Measurements from ENCODE around the gene SLC26A8.

DNA sequence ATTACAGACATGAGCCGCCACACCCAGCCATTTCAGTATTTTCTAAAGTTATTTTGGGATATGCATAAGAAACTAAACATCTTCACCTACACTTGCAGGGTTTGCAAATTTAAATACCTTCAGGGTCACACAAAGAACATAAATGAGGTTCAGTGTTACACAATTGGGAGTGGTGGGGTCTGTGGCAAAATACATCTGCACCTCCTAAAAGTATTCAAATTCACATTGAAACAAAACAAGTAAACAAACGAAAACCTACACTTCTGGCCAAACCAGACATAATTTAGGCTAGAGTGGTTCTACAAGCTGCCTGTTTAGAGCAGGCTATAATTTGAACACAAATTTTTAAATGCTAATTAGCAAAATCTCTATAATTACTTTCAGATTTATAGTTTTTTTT lies 37.8 kb upstream of the SLC26A8 start:
- TF ChIP-seq, protein P1, sequence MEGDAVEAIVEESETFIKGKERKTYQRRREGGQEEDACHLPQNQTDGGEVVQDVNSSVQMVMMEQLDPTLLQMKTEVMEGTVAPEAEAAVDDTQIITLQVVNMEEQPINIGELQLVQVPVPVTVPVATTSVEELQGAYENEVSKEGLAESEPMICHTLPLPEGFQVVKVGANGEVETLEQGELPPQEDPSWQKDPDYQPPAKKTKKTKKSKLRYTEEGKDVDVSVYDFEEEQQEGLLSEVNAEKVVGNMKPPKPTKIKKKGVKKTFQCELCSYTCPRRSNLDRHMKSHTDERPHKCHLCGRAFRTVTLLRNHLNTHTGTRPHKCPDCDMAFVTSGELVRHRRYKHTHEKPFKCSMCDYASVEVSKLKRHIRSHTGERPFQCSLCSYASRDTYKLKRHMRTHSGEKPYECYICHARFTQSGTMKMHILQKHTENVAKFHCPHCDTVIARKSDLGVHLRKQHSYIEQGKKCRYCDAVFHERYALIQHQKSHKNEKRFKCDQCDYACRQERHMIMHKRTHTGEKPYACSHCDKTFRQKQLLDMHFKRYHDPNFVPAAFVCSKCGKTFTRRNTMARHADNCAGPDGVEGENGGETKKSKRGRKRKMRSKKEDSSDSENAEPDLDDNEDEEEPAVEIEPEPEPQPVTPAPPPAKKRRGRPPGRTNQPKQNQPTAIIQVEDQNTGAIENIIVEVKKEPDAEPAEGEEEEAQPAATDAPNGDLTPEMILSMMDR (conservative IDR thresholded peaks at IDR 0.05) = no peak
- TF ChIP-seq ZFX (IDR thresholded peaks at IDR 0.05) = no peak
